T-helper 2 cell (primary cell): ENCODE data around the gene NMNAT2.

ENCODE experiments used
- DNase-seq, 5 experiments: peaks; one replicate each; pipeline versions ENCODE4 v3.0.0 to v3.0.0-alpha.2; 2012 to 2022

The NMNAT2 gene

DNA sequence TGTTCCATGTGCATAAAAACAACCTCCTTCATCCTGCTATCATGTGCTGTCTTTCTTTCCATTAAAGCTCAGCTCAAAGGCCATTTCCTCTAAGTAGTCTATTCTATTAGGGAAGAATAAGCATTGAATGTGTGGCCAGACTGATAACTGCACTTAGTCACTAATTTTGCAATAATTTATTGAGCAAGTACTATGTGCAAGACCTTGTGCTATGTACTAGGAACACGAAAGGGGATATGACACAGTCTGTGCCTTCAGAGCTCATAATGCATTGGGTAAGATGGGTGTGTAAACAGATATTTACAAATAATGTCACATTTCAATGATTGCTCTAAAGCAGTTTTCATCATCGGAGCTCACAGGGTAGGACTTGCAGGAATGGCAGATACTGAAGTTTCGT, 54.2 kb downstream of the NMNAT2 start:
- no peak for DNase-seq

DNA sequence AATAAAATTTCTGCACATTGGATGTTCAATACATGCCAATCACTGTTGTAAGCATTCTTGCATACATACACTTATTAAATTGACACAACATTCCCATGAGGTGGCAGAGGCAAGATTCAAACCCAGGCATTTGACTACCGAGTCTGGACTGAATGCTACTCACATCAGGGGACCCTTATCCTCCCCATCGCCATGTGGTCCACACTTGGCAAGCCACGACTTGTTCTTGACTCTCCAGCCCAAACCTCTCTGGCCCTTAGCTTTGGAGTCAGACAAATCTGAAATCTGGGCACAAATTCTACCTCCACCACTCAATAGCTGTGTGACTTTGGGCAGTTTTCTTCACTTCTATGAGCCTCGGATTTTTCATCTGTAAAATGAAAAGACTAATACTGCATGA, 57.1 kb downstream of the NMNAT2 start:
- no peak for DNase-seq

DNA sequence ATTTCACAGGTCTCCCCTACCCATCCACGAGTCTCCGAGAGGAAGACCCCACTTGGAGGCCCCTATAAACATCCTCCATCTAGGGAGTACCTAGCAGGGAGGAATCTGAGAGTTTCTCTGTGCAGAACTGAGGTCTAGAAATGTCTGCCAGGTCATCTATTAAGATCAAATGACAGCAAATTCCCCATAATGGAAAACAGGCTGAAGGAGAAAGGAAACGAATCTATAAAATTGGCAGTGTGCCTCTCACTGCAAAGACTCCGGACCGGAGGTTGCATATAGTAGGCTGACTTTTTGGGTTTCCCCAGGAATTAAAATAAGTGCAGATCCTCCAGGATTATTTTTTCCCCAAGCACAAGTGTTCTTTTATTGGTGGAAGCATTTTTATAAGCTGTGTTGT, 57.7 kb downstream of the NMNAT2 start:
- no peak for DNase-seq

DNA sequence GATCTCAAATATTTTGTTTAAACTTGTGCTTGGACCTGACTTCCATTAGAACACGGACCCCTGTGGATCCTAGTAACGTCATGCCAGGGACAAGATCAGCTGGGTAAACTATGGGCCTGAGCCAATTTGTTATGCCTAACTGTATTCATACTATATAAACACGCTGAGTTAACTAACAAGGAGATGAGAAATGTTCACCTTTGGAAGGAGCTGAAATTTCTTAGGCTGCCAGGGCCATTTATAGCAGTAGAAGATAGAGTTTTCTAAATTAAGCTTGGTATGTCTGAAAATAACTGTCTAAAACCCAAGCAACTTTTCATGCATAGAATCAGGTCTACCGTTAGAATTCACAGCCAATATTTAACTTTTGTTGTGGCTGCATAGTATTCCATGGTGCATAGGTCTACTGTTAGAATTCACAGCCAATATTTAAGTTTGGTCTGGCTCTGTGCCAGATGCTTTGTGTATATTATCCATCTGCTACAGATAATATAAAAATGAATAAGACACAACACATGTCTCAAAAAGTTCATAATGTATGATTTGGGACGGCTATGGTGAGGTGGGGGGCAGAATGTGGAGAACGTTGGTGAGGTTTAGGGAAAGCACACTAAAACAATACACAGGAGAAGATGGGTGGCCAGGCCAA, 61.5 kb downstream of the NMNAT2 start:
- DNase-seq, result no peak

DNA sequence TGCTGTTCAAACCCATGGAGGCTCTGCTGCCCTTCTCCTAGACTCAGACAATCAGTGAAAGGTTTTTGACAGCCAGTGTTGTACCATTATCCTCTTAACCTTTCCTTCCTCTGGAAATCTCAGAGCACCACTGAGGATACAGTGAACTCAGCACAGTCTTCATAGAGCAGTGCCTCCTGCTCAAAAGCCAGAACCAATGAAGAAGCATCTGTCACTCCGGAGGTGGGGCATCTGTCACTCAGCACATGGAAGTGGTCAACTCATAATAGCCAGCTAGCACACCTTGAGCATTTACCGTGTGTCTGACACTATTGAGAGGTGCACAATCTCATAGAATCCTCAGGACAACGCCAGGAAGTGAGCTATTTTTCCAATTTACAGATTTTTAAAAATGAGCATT, 62.4 kb downstream of the NMNAT2 start:
- DNase-seq, result no peak

DNA sequence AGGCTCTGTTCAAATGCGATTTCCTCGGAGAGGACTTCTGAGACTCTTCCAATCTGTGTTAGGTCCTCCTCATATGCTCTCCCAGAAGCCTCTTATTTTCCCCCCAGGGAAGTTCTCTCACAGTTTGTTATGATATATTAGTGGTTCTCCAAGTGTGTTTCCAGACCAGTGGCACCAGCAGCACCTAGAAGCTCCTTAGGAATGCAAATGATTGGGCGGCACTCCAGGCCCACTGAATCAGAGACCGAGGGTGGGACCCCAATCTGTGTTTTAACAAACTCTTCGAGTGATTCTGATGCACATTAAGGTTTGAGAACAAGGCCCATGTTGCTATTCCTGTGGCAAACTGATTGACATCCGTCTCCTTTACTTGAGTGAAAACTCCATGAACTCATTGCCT, 63.0 kb downstream of the NMNAT2 start:
- DNase-seq, result no peak

DNA sequence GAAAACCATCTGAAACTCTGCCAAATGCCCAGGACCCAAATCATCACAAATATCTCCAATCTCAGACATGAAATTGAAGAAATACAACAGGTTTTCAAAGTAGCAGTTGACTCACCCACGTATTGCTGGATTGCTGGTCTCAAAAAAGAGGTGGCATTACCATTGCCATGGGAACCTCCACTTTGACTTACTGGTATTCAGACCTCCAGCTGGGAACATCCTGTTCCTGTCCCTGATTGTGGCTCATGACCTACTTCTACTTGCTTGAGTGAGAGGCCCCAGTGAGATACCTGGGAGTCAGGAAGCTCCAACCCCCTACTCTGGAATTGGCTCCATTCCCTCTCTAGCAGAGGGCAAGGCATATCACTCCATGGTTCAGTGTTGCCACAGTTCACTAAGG, 64.6 kb downstream of the NMNAT2 start:
- no peak for DNase-seq

DNA sequence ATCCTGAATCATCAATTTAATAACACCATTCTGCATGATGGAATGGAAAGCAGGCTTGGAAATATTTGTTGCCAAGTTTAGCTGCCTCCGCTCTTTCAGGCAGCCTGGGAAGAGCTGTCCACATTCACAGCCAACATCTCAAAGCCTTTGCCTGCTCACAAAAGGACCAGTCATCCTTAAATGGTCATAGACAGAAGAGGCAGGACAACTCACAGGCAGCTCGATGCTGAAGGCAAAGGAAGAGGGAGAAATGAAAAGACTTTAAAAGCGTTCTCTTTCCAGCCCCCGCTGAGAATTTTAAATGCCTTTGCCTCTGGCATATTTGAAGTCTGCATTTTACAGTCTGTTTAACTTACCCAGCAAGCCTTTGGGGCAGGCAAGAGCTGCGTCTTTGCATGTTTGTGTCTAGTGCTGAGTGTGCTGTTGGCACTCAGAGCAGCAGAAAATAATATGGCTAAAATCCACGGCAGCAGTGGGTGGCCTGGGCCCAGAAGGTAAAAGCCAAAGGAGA, 68.9 kb downstream of the NMNAT2 start:
- no peak for DNase-seq

DNA sequence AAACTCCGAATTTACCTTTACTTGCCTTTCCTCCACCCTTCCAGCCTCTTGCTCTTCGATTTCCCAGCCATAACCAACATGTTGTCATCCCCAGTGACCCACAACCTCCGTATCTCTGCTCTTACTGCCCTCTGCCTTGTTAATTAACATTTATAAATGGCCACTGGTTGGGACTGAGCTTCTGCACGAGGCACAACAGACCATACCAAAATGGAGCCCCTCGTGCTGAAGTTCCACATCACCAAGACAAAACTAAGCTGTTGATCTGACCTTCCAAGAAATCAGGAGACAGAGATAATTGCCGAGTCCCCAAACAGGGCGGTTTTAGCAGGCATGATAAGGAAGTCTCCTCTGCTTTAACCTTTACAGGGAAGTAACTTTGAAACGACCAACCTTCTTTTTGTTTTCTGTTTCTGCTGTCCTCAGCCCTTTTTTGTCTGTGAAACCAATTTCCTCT, 71.9 kb downstream of the NMNAT2 start:
- DNase-seq, result no peak

DNA sequence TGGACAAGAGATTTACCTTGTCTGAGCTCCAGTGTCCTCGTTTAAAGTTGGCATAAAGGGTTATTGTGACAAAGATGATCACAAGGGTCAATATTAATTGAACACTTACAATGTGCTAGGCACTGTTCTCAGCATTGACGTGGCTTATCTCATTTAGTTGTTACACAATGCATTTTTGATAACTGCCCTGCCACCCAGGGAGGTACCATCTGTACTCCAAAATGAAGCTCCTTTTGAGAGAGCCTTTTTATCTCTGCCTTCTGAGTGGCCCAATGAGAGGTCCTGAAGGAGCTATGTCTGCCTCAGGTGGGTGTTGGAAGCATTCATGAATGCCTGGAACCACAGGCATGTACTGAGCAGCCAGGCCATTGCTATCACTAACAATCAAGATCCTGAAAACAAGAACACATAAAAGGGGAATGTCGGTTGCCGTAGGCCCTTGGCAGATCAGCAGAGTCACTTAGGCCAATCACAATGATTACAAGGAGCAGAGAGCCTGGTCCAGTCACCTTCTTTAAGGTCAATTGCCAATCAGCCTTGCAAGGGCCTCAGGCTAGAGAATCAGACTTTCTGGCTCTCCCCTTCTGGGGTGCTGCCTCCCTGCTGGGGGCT, 78.5 kb downstream of the NMNAT2 start:
- no peak for DNase-seq

DNA sequence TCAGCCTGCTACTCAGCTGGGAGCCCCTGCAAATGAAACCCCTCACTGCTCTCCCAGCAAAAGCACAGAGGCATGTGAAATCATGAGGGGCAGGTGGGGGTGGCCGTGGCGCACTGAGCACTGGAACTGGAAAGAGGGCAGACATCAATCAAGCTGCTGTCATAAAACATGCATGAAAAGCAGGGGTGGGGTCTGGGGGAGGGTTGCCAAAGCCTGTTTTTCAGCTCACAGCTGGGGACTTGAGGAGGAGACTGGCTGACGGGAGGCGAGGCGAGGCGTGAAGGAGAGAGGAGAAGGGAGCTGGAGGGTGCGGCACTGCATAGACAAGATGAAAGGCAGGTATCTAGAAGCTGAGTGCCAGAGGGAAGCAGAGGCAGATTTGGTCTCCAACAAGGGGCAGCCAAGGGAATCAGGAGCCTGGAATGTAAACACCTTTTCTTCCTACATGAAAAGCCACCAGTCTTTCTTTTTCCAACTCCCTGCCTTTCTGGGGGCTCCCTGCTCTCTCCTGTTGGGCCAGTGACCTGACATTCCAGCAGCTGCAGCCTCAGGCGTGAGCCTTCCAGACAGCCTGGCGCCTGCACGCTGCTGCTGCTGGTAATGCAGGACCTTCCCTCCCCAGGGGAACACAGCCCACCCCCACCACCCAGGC, 87.0 kb downstream of the NMNAT2 start:
- no peak for DNase-seq

DNA sequence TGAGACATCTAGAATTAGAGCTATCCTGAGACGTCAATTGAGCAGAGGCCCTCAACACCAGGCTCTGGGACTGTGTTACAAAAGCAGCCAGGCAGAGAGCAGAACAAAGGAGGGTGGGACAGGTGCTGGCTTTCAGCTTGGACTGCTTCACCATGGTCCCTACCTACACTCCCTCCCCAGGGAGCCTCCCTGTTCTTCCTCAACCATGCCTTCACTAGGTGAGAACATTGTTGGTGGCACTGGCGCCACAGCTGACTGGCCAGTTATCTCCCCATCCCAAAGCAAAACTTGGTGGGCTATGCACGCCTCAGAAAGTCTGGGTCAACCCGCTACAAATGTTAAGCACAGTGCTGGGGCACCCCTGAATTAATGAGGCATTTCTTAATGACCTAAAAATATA, 87.8 kb downstream of the NMNAT2 start:
- no peak for DNase-seq

DNA sequence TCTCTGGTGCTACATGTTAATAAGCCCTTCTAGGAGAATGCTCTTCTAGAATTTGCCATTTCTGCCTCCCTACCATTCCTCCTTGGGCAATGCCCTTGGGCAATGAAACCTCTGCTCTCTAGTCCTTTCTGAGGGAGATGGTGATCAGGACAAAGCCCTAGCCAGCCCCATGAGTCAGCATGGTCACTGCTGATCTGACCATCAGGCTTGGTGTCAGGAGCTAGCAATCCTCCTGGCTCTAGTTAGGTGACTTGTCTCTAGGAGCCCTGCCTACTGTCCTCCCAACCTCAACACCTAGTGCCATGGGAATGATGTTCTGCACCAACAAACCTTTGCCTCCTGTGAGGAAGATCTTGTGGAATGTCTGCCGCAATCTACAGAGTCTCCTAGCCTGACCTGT, 89.8 kb downstream of the NMNAT2 start:
- no peak for DNase-seq

DNA sequence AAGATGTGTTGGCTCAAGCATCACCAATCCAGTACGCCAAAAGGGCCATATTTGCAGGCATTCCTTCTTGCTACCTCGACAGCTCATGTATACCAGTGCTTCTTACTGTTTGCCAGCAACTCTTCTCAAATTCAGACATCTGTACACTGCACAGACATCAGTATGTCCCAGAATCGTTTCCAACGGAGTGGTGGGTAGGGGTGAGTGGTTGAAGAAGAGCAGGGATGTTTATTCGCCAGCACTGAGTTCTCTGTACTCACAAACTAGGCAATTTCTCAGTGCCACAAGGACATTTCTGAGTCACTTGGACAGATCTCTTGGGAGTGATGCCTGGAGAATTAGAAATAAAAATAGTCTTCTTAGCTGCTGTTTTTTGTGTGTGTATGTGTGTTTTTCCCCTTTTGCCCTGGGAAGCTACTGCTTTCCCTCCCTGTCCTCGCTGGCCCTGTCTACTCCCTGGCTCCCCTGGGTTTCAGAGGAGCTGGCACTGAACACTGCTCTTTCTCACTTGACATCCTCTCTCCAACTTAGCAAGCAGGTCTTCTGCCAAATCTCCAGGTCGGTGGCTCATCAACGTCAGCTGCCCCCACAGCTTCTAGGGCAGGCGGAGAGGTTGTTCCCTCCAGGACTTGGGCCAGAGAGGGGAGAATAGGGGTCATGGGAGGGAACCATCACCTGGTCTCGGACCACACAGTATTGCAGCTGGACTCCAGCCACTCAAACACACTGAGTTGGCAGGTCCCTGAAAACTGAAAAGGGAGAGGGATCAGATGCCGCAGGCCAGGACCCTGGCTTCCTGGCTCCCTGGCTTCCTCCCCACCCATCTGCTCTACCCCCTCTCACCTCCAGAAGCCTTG, 90.5 kb downstream of the NMNAT2 start:
- no peak for DNase-seq

DNA sequence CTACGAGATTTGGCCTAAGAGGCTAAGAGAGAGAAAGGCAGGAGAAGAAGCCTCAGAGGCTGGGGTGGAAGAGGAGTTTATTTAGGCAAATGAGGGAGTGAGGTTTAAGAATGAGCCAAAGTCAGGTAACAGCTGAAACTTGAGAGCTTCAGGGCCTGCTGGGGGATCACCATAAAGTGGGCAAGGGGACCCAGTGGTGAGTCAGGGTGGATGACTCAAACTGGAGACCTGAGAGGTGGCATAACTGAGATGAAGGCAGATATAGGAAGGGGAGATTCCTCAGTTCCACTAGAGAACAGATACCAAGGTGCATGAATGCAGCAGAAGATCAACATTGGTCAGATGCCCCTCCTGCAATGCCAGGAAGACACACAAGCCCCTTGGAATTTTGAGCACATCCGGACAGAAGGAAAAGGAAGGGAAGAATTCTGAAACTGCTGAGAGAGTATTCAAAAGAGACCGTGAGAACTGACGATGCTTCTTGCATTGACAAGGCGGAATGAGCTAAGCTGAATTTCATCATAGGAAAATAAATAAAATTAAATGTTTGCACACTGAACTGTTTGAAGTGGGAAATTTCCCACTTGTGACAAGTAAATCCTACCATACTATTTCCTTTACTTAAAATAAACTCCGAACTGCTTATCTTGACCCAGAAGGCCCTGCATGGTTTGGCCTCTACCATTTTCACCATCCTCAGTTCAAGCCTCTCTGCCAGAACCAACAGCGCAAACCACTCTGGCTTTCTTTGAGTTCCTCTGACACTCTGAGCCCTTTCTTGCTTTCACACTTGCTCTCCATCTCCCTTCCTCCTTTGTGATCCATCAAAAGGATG, 94.1 kb downstream of the NMNAT2 start:
- DNase-seq, result no peak

DNA sequence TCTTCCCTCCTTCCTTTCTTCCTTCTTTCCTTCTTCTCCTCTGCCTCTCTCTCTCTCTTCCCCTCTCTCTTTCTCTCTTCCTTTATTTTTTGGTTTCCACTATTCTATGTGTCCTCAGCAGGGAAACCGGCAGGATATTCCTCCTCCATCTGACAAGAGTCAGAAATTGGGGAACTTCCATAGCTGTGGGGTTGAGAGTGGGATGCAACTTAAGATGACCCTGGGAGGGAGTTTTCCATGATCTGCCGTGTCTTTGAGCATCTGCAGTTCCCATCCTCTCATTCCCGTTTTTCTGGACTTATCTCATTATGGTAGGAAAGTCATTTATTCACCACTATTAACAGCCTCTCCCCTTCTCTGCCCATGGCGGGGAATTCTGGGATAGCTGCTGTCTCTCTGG, 98.6 kb downstream of the NMNAT2 start:
- DNase-seq, result no peak

DNA sequence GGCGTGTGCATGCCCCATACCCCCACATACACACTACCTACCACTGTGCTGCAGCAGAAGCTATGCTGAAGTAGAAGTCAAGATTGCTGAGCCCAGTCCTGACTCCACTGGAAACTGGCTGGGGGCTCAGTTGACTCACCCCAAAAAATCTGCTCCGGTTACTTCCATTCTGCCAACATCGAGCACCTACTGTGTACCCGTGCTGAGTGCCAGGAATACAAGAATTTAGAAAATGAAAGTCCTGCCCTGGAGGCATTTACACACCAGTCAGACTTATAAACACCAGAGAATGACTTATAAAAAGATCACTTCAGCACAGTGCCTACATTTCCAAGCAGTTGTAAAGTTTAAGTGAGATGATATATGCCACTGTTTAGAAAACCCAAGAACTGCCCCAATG, 99.1 kb downstream of the NMNAT2 start:
- DNase-seq, result no peak

DNA sequence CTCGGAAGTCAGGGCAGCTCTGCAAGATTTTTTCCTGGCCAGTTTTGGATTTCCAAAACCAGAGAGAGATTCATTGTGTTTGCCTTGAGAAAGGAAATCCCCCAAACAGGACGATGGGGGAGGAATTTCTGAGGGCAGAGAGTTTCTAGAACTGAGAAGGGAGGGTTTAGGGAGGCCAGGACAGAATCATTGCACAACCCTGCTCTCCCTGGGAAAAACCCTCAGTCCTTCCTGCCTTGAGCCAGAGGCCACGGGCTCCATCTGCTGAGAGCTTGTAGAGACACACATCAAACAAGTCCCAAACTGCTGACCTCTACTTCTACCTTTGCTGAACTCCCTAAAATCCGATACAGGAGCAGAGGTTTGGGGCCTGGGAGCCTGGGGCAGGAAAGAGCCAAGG, 99.7 kb downstream of the NMNAT2 start:
- DNase-seq, result no peak

DNA sequence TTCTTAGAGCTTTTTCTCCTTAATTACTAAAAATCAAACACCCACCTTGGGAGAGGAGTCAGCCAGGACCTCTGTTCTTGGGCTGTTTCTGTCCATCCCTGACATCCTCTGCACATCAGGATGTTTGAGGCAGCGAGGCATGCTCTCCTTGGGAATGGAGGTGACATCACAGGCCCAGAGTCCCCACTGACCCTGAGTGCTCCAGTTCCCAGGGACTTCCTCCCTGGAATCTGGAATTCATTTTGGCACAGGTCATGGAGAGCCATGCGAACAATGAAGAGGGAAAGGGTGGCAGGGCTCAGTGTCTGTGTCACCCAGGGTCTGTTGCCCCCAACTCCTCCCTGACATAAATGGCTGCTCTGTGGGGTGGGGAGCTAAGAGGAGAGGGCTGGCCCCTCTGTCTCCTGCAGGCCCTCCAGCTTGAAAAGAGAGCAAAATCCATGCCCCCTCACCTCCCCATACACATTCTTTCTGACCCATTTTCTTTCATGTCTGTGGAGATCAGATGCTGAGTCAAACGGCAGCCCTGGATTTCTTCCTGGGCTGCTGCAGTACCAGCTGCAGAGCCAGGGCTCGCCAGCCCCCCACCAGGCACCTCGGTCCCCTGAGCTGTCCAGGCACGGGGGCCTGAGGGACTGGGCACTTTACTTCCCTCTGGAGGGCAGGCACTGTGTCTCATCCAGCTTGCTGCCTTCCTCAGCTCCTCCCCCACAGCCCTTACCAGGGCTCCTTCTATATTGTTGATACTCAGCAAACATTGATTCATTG, 102.0 kb downstream of the NMNAT2 start:
- DNase-seq, result no peak

DNA sequence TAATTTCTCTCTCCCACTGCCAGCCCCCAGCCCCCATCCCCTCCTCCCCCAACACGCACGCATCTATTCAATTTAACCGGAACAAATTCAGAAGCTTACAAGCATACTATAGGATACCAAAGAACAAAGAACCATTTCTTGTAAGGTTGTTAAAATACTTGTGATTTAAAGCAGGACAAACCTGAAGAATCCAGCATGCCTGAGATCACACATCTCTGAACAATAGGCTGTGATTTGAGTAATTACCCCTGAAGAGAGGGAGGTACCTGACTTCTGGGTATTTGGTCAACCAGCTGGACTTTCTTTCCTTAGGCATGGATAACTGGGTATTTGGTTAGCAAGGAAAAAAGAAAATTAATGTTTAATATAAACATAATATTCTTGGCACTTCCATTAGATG, 105.1 kb downstream of the NMNAT2 start:
- no peak for DNase-seq

DNA sequence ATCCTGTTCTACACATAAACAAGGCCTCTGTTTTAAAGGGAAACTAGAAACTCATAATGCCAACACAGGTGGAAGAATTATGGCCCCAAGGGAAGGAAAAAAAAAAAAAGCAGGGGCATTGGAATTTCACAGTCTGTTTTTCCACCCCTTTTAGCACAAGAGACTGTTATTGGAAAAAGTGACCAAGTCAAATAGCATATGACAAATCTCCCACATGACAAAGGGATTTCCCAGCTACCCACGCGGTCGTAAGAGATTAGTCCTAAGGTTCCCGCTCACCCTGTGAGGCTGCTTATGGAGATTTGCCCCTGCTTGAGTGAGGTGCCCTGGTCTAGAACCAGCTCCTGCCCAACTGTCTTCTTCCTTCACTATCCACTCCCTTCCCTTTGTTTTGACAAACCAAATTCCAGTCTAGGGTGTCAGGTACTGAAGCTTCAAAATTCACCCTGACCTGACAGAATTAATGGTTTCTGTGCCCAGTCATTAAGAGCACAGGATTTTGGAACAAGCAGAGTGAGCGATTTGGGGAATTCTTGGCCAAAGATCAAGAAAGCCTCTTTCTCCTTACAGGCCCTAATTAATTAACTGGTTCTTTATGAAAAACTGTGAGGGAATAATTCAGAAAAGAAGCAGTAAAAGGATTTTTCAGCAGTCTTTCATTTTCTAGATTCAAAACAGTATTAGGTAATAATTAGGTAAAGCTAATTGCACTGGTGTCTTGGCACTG, 107.3 kb downstream of the NMNAT2 start:
- DNase-seq, result no peak
